ENCODE results near the gene SLC39A2. TPM values are rescaled to one million over a fixed set of nuclear protein-coding genes. Genes with fewer than 3 reads are reported as not detected.

The SLC39A2 gene
- total RNA-seq, 1 donor from 2014 or later, result 0.30 TPM

DNA sequence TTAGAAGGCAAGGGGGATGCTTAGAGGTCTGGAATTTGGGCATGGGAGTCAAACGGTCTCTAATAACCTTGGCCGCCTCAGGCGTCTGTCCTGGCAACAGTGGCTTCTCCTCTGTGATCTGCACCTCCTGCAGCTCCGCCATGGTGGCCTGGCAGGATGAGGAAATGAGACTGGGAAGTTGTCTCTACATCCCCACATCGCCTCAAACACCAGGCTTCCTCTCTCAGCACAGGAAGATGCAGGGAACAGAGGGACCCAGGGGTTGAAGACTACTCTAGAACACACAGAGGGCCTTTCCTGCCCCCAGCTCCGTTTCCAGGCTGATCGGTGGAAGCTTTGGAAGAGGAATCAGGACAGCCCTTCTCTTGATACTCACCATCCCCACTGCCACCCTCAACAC lies 24.1 kb downstream of the SLC39A2 start:
- H3K4me3 Mint-ChIP-seq (ENCODE audit: low read depth), result no peak overlapping the region
- H3K4me1 Mint-ChIP-seq (ENCODE audit: low read depth), result peaks cover 6% of the 10 kb centered on the region
- intact Hi-C loops (cut with micrococcal nuclease), result no loop called here
- H3K36me3 Mint-ChIP-seq (ENCODE audit: low read depth), result no peaks in the 10 kb centered on the region
- peaks cover 46% of the 10 kb centered on the region for H3K27me3 Mint-ChIP-seq (ENCODE audit: low read depth)
- no peaks in the 10 kb centered on the region for H3K9me3 Mint-ChIP-seq
- no peak for DNase-seq (ENCODE audit: low spot score)
- H3K27ac Mint-ChIP-seq, result no peak overlapping the region

DNA sequence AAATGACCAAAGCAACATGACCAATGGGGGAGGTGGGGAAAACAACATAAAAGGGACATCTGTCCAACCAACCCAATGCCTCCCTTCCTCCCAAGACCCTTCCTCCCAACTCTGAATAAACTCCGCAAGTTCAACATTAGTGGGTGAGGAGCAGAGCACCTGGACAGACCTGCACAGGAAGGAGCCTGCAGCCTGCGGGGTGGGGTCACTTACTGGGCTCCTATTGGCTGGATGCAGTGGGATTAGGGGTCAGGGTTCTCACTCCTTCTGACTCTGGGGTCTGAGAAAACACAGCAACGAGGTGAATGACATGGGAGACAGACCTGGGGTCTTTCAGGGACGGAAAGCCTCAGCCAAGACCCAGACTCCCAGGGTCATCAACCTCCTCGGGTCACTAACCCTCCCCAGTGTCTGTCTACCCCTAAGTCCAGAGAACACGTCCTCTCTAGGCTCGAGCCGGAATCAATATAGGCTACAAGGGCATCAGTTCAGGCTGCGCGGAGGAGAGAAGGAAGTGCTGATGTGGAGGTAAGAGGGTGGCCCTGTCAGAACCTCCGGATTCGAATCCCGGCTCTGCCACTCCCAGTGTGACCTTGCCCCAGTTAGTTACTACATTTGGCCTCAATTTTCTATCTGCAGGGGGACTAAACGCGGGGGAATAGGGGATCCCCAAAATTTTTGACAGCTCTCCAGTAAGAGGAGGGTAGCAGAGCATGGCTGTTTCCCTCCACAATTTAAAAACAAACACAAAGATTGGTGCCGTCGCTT lies 24.9 kb downstream of the SLC39A2 start:
- Mint-ChIP-seq H3K36me3 (ENCODE audit: low read depth) (no peaks in the 10 kb centered on the region), H3K9me3 (no peaks in the 10 kb centered on the region), H3K27me3 (ENCODE audit: low read depth) (peaks cover 46% of the 10 kb centered on the region), H3K27ac (no peak overlapping the region), H3K4me3 (ENCODE audit: low read depth) (peak overlapping the region; percentile 70), H3K4me1 (ENCODE audit: low read depth) (peaks cover 6% of the 10 kb centered on the region)
- intact Hi-C loops (cut with micrococcal nuclease), result no loop called here
- no peak for DNase-seq (ENCODE audit: low spot score)

- H3K27ac Mint-ChIP-seq, result no peak within 1 kb of the TSS
These were observed 25.7 kb downstream of the SLC39A2 start, which contains the start of gene NDRG2 for GRCh38 chr14:21024585-21025370. Gene NDRG2, minus strand, starts transcription at chr14:21025061. Its CDS starts 1,746 bp downstream, at chr14:21023315.

GRCh38 chr14:21025371-21026273 lies 26.5 kb downstream of the SLC39A2 start:
- no peaks in the 10 kb centered on the region for H3K9me3 Mint-ChIP-seq
- H3K27ac Mint-ChIP-seq, result no peak overlapping the region
- DNase-seq (ENCODE audit: low spot score), result no peak
- intact Hi-C loops (cut with micrococcal nuclease), result loop anchor here (1.0 kb wide), 1 partner anchor 9 kb away; no protein-coding TSS in a partner anchor
- peak overlapping the region; percentile 63 for H3K4me3 Mint-ChIP-seq (ENCODE audit: low read depth)
- peaks cover 45% of the 10 kb centered on the region for H3K27me3 Mint-ChIP-seq (ENCODE audit: low read depth)
- H3K36me3 Mint-ChIP-seq (ENCODE audit: low read depth), result no peaks in the 10 kb centered on the region
- peaks cover 6% of the 10 kb centered on the region for H3K4me1 Mint-ChIP-seq (ENCODE audit: low read depth)

More at GRCh38 chr14:21024585-21025370, 25.7 kb downstream of the SLC39A2 start, which contains the start of gene NDRG2:
- peak within 1 kb of the TSS; percentile 70 for H3K4me3 Mint-ChIP-seq (ENCODE audit: low read depth)
- peak; percentile 56 for DNase-seq (ENCODE audit: low spot score)
- no peaks in the 10 kb centered on the region for H3K36me3 Mint-ChIP-seq (ENCODE audit: low read depth)
- peaks cover 6% of the 10 kb centered on the region for H3K4me1 Mint-ChIP-seq (ENCODE audit: low read depth)
- H3K9me3 Mint-ChIP-seq, result no peaks in the 10 kb centered on the region
- intact Hi-C loops (cut with micrococcal nuclease), result no loop called here
- H3K27me3 Mint-ChIP-seq (ENCODE audit: low read depth), result peaks cover 46% of the 10 kb centered on the region

GRCh38 chr14:21026274-21026987 lies 27.3 kb downstream of the SLC39A2 start:
- Mint-ChIP-seq H3K4me1 (ENCODE audit: low read depth) (peaks cover 6% of the 10 kb centered on the region), H3K27ac (no peak overlapping the region), H3K4me3 (ENCODE audit: low read depth) (no peak overlapping the region), H3K27me3 (ENCODE audit: low read depth) (peaks cover 43% of the 10 kb centered on the region), H3K9me3 (no peaks in the 10 kb centered on the region), H3K36me3 (ENCODE audit: low read depth) (no peaks in the 10 kb centered on the region)
- intact Hi-C loops (cut with micrococcal nuclease), result loop anchor here (1.0 kb wide), 1 partner anchor 10 kb away; no protein-coding TSS in a partner anchor
- DNase-seq (ENCODE audit: low spot score), result no peak

GRCh38 chr14:21026988-21027315 lies 27.9 kb downstream of the SLC39A2 start:
- no peak overlapping the region for H3K4me3 Mint-ChIP-seq (ENCODE audit: low read depth)
- peaks cover 47% of the 10 kb centered on the region for H3K27me3 Mint-ChIP-seq (ENCODE audit: low read depth)
- no peak overlapping the region for H3K27ac Mint-ChIP-seq
- no peak for DNase-seq (ENCODE audit: low spot score)
- no peaks in the 10 kb centered on the region for H3K36me3 Mint-ChIP-seq (ENCODE audit: low read depth)
- intact Hi-C loops (cut with micrococcal nuclease), result loop anchor here (1.0 kb wide), 1 partner anchor 11 kb away; no protein-coding TSS in a partner anchor
- H3K9me3 Mint-ChIP-seq, result no peaks in the 10 kb centered on the region
- peaks cover 6% of the 10 kb centered on the region for H3K4me1 Mint-ChIP-seq (ENCODE audit: low read depth)

GRCh38 chr14:21029917-21030316 lies 30.8 kb downstream of the SLC39A2 start, which contains the start of gene TPPP2:
Gene TPPP2, plus strand, starts transcription at chr14:21030217. Its CDS starts 365 bp downstream, at chr14:21030582.
- H3K9me3 Mint-ChIP-seq, result no peaks in the 10 kb centered on the region
- H3K4me1 Mint-ChIP-seq (ENCODE audit: low read depth), result no peaks in the 10 kb centered on the region
- no peak within 1 kb of the TSS for H3K27ac Mint-ChIP-seq
- intact Hi-C loops (cut with micrococcal nuclease), result no loop called here
- no peak for DNase-seq (ENCODE audit: low spot score)
- no peak within 1 kb of the TSS for H3K4me3 Mint-ChIP-seq (ENCODE audit: low read depth)
- H3K27me3 Mint-ChIP-seq (ENCODE audit: low read depth), result peaks cover 32% of the 10 kb centered on the region
- H3K36me3 Mint-ChIP-seq (ENCODE audit: low read depth), result no peaks in the 10 kb centered on the region

DNA sequence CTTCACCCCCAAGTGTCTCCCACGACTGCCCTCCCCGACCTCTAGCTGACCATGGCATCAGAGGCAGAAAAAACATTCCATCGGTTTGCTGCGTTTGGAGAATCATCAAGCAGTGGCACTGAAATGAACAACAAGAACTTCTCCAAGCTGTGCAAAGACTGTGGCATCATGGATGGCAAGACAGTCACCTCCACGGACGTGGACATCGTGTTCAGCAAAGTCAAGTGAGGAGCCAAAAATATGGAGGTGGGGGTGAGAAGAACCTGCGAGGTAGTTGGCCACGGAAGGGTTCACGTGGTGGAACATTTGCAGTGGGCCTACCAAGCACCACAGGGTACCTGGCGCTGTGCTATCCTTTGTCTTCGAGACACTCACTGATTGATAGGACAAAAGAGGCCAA lies 31.4 kb downstream of the SLC39A2 start:
- no peak for DNase-seq (ENCODE audit: low spot score)
- no peak overlapping the region for H3K27ac Mint-ChIP-seq
- no peak overlapping the region for H3K4me3 Mint-ChIP-seq (ENCODE audit: low read depth)
- no peaks in the 10 kb centered on the region for H3K9me3 Mint-ChIP-seq
- H3K27me3 Mint-ChIP-seq (ENCODE audit: low read depth), result peaks cover 30% of the 10 kb centered on the region
- H3K4me1 Mint-ChIP-seq (ENCODE audit: low read depth), result no peaks in the 10 kb centered on the region
- intact Hi-C loops (cut with micrococcal nuclease), result no loop called here
- H3K36me3 Mint-ChIP-seq (ENCODE audit: low read depth), result no peaks in the 10 kb centered on the region

DNA sequence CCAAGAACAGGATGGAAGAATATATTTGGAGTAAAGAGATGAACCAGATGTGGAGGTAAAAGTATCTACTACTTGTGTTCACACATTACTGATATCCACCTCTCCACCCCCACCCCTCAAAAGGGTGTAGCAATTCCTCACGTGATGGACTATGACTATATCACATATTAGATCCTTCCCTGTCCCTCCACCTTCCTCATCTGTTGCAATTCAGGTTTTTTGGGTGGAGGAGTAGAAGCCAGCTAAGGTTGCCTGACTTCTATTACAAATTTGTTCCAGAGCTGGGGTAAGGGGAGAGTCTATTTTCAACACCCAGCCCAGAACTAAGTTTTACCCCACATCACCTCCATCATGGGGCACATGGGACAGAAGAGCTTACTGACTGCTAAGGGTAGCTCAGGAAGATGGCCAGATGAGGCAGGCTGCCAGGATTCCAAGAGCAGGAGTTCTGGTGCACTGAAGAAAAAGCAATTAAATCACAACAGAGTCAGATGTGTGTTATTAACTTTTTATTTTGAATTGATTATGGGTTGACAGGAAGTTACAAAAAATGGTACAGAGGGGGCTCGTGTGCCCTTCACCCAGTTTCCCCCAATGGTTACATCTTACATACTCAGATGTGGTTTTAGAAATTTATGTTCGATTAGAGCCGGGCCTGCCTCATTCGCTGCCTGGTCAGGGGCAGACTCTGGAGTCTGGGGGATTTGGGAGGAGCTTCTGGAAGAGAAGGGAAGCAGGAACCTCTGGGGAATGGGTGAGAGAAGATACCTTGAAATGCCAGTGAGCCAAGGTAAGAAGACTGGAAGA lies 33.4 kb downstream of the SLC39A2 start:
- peaks cover 22% of the 10 kb centered on the region for H3K27me3 Mint-ChIP-seq (ENCODE audit: low read depth)
- H3K27ac Mint-ChIP-seq, result no peak overlapping the region
- no peak for DNase-seq (ENCODE audit: low spot score)
- intact Hi-C loops (cut with micrococcal nuclease), result no loop called here
- no peaks in the 10 kb centered on the region for H3K36me3 Mint-ChIP-seq (ENCODE audit: low read depth)
- H3K4me1 Mint-ChIP-seq (ENCODE audit: low read depth), result no peaks in the 10 kb centered on the region
- no peaks in the 10 kb centered on the region for H3K9me3 Mint-ChIP-seq
- no peak overlapping the region for H3K4me3 Mint-ChIP-seq (ENCODE audit: low read depth)

DNA sequence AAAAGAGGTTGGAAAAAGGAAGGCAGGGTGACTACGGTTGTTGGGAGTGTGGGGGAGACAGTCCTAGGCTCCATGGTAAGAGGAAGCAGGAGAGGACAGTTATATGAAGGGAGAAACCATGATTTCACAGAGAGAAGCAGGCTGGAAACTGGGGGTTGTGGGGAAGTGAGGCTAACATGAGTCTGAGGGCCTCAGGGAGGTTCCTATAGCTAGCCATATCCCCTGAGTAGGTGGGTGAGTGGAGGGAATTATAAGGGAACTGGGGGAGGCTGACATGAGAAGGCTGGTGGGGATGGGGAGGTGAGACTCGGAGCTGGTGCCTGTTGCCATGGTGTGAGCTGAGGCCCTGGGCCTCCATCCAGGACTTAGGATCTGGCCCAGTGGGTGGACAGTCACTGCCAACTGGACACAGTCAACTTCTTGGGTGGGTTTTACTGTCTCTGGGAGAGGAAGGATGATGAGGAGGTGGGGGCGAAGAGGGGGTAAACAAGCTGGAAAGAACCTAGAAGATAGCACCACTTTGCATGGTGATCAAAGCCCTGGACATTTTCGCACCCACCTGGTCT lies 34.1 kb downstream of the SLC39A2 start:
- Mint-ChIP-seq H3K9me3 (no peaks in the 10 kb centered on the region), H3K4me3 (ENCODE audit: low read depth) (no peak overlapping the region), H3K36me3 (ENCODE audit: low read depth) (no peaks in the 10 kb centered on the region), H3K27me3 (ENCODE audit: low read depth) (peaks cover 24% of the 10 kb centered on the region), H3K4me1 (ENCODE audit: low read depth) (no peaks in the 10 kb centered on the region), H3K27ac (no peak overlapping the region)
- DNase-seq (ENCODE audit: low spot score), result no peak
- intact Hi-C loops (cut with micrococcal nuclease), result no loop called here

- Mint-ChIP-seq H3K4me3 (ENCODE audit: low read depth) (no peak within 1 kb of the TSS), H3K27ac (no peak within 1 kb of the TSS), H3K9me3 (no peaks in the 10 kb centered on the region), H3K36me3 (ENCODE audit: low read depth) (no peaks in the 10 kb centered on the region), H3K4me1 (ENCODE audit: low read depth) (no peaks in the 10 kb centered on the region), H3K27me3 (ENCODE audit: low read depth) (peaks cover 24% of the 10 kb centered on the region)
- DNase-seq (ENCODE audit: low spot score), result no peak
- intact Hi-C loops (cut with micrococcal nuclease), result no loop called here
These were observed 35.6 kb downstream of the SLC39A2 start, which contains the start of gene RNASE13 for GRCh38 chr14:21034707-21035106. Gene RNASE13, minus strand, starts transcription at chr14:21034807. Its CDS starts 519 bp downstream, at chr14:21034288.
